Measurements from ENCODE around the gene MACROH2A2.

- TF ChIP-seq CTCF (IDR thresholded peaks at IDR 0.05) = no peak
- no peak for TF ChIP-seq POLR2A (IDR thresholded peaks at IDR 0.05)
Observed at GRCh38 chr10:70140297-70140696, 87.7 kb downstream of the MACROH2A2 start.

Data from thyroid gland (tissue), 4 donors.